Measurements from ENCODE around the gene EIF4H.

The EIF4H gene

GRCh38 chr7:74183653-74184450, 9.7 kb downstream of the EIF4H start:
- DNase-seq (ENCODE audit: extremely low spot score): no peak
- POLR2A ChIA-PET: interaction anchor here (1.7 to 1.8 kb wide), 2 partner anchors 9 to 10 kb away, joined by 5 read pairs; partner anchors contain the start of gene EIF4H
- CTCF ChIA-PET: interaction anchor here (0.6 to 1.2 kb wide), 7 partner anchors 9 to 120 kb away, joined by 3 to 7 read pairs (median 4); no protein-coding TSS in a partner anchor
- no peak for TF ChIP-seq NFRKB (IDR thresholded peaks at IDR 0.05)
- no peak for TF ChIP-seq PKNOX1 (IDR thresholded peaks at IDR 0.05)
- TF ChIP-seq TARDBP (IDR thresholded peaks at IDR 0.05): no peak
- no peak for TF ChIP-seq BHLHE40 (IDR thresholded peaks at IDR 0.05; ENCODE audit: borderline replicate concordance)
- TF ChIP-seq SP1 (IDR thresholded peaks at IDR 0.05): no peak
- no peak for TF ChIP-seq SUZ12 (IDR thresholded peaks at IDR 0.05)
- TF ChIP-seq ELF4 (IDR thresholded peaks at IDR 0.05): no peak
- TF ChIP-seq FOXA1 (IDR thresholded peaks at IDR 0.05): no peak
- TF ChIP-seq ZNF384 (IDR thresholded peaks at IDR 0.05): no peak
- TF ChIP-seq L3MBTL2 (conservative IDR thresholded peaks at IDR 0.05): no peak
- no peak for TF ChIP-seq CTBP1 (IDR thresholded peaks at IDR 0.05; ENCODE audit: borderline replicate concordance)
- TF ChIP-seq LEF1 (IDR thresholded peaks at IDR 0.05; ENCODE audit: borderline replicate concordance): no peak
- TF ChIP-seq HDGF (IDR thresholded peaks at IDR 0.05; ENCODE audit: borderline replicate concordance): no peak
- TF ChIP-seq FOXM1 (IDR thresholded peaks at IDR 0.05; ENCODE audit: borderline replicate concordance): no peak
- TF ChIP-seq FOXK2 (IDR thresholded peaks at IDR 0.05): no peak
- TF ChIP-seq ARNT (IDR thresholded peaks at IDR 0.05): no peak

GRCh38 chr7:74185016-74185415, 10.9 kb downstream of the EIF4H start:
- no peak for TF ChIP-seq PKNOX1 (IDR thresholded peaks at IDR 0.05)
- TF ChIP-seq ZNF384 (IDR thresholded peaks at IDR 0.05): no peak
- TF ChIP-seq CTBP1 (IDR thresholded peaks at IDR 0.05; ENCODE audit: borderline replicate concordance): no peak
- TF ChIP-seq FOXM1 (IDR thresholded peaks at IDR 0.05; ENCODE audit: borderline replicate concordance): no peak
- TF ChIP-seq FOXK2 (IDR thresholded peaks at IDR 0.05): no peak
- TF ChIP-seq FOXA1 (IDR thresholded peaks at IDR 0.05): no peak
- TF ChIP-seq ARNT (IDR thresholded peaks at IDR 0.05): no peak
- TF ChIP-seq SP1 (IDR thresholded peaks at IDR 0.05): no peak
- no peak for TF ChIP-seq ELF4 (IDR thresholded peaks at IDR 0.05)
- CTCF ChIA-PET: no interaction called here

GRCh38 chr7:74185636-74186035, 11.5 kb downstream of the EIF4H start:
- DNase-seq (ENCODE audit: extremely low spot score): no peak
- POLR2A ChIA-PET: no interaction called here
- CTCF ChIA-PET: no interaction called here
- no peak for TF ChIP-seq ELF4 (IDR thresholded peaks at IDR 0.05)
- no peak for TF ChIP-seq TARDBP (IDR thresholded peaks at IDR 0.05)
- TF ChIP-seq SUZ12 (IDR thresholded peaks at IDR 0.05): no peak
- no peak for TF ChIP-seq L3MBTL2 (conservative IDR thresholded peaks at IDR 0.05)

More at GRCh38 chr7:74185016-74185415, 10.9 kb downstream of the EIF4H start:
- POLR2A ChIA-PET: no interaction called here
- DNase-seq (ENCODE audit: extremely low spot score): no peak

- no peak for TF ChIP-seq ZNF384 (IDR thresholded peaks at IDR 0.05)
- no peak for TF ChIP-seq PKNOX1 (IDR thresholded peaks at IDR 0.05)
- no peak for TF ChIP-seq ELF4 (IDR thresholded peaks at IDR 0.05)
- no peak for TF ChIP-seq NFRKB (IDR thresholded peaks at IDR 0.05)
- TF ChIP-seq L3MBTL2 (conservative IDR thresholded peaks at IDR 0.05): no peak
- no peak for TF ChIP-seq FOXK2 (IDR thresholded peaks at IDR 0.05)
- no peak for TF ChIP-seq ARNT (IDR thresholded peaks at IDR 0.05)
- no peak for TF ChIP-seq SP1 (IDR thresholded peaks at IDR 0.05)
- TF ChIP-seq LEF1 (IDR thresholded peaks at IDR 0.05; ENCODE audit: borderline replicate concordance): no peak
- no peak for TF ChIP-seq BHLHE40 (IDR thresholded peaks at IDR 0.05; ENCODE audit: borderline replicate concordance)
- TF ChIP-seq FOXM1 (IDR thresholded peaks at IDR 0.05; ENCODE audit: borderline replicate concordance): no peak
- TF ChIP-seq HDGF (IDR thresholded peaks at IDR 0.05; ENCODE audit: borderline replicate concordance): no peak
- TF ChIP-seq TARDBP (IDR thresholded peaks at IDR 0.05): no peak
- no peak for TF ChIP-seq SUZ12 (IDR thresholded peaks at IDR 0.05)
- no peak for TF ChIP-seq CTBP1 (IDR thresholded peaks at IDR 0.05; ENCODE audit: borderline replicate concordance)
- TF ChIP-seq FOXA1 (IDR thresholded peaks at IDR 0.05): no peak
- ChIA-PET POLR2A (no interaction called here), CTCF (no interaction called here)
- DNase-seq (ENCODE audit: extremely low spot score): no peak
Observed at GRCh38 chr7:74187915-74188675, 13.9 kb downstream of the EIF4H start.

- no peak for TF ChIP-seq FOXA1 (IDR thresholded peaks at IDR 0.05)
- no peak for TF ChIP-seq BHLHE40 (IDR thresholded peaks at IDR 0.05; ENCODE audit: borderline replicate concordance)
- no peak for TF ChIP-seq HDGF (IDR thresholded peaks at IDR 0.05; ENCODE audit: borderline replicate concordance)
- no peak for TF ChIP-seq SP1 (IDR thresholded peaks at IDR 0.05)
- no peak for TF ChIP-seq SUZ12 (IDR thresholded peaks at IDR 0.05)
- no peak for TF ChIP-seq FOXM1 (IDR thresholded peaks at IDR 0.05; ENCODE audit: borderline replicate concordance)
- no peak for TF ChIP-seq LEF1 (IDR thresholded peaks at IDR 0.05; ENCODE audit: borderline replicate concordance)
- TF ChIP-seq L3MBTL2 (conservative IDR thresholded peaks at IDR 0.05): no peak
- no peak for TF ChIP-seq ELF4 (IDR thresholded peaks at IDR 0.05)
- no peak for TF ChIP-seq ZNF384 (IDR thresholded peaks at IDR 0.05)
- no peak for TF ChIP-seq CTBP1 (IDR thresholded peaks at IDR 0.05; ENCODE audit: borderline replicate concordance)
- no peak for TF ChIP-seq NFRKB (IDR thresholded peaks at IDR 0.05)
- no peak for TF ChIP-seq PKNOX1 (IDR thresholded peaks at IDR 0.05)
- TF ChIP-seq ARNT (IDR thresholded peaks at IDR 0.05): no peak
- no peak for TF ChIP-seq FOXK2 (IDR thresholded peaks at IDR 0.05)
- TF ChIP-seq TARDBP (IDR thresholded peaks at IDR 0.05): no peak
- no peak for DNase-seq (ENCODE audit: extremely low spot score)
- ChIA-PET POLR2A (interaction anchor here (1.1 to 1.7 kb wide), 2 partner anchors 12 to 15 kb away, joined by 4 to 5 read pairs; no protein-coding TSS in a partner anchor), CTCF (interaction anchor here (1.1 kb wide), 1 partner anchor 16 kb away, joined by 3 read pairs; no protein-coding TSS in a partner anchor)
Observed at GRCh38 chr7:74190259-74190658, 16.1 kb downstream of the EIF4H start.
